GM12891 (cell line): ENCODE data around the gene CEBPG.

Experiments
- DNase-seq: peaks from one replicate; pipeline ENCODE4 v3.0.0; 2011; ENCODE audit warnings: low spot score; ENCODE audit not compliant: insufficient read length
- FAIRE-seq: peaks from 2 replicates; lab custom pipeline; 2011; peaks lifted over from hg19 to GRCh38; lab: Jason Lieb, UNC
- PAX5 ChIP-seq: IDR thresholded peaks from 2 replicates; pipeline ENCODE4 v1.6.1; 2011; ENCODE audit warnings: low read length, moderate library complexity, mild to moderate bottlenecking; ENCODE audit not compliant: insufficient read depth, severe bottlenecking
- POLR2A ChIP-seq: IDR thresholded peaks from 2 replicates; pipeline ENCODE4 v1.6.1; 2011; ENCODE audit warnings: low read depth, low read length, control low read depth
- POLR2AphosphoS5 ChIP-seq: IDR thresholded peaks from 2 replicates; pipeline ENCODE4 v1.6.1; 2011; ENCODE audit warnings: low read depth, low read length, control low read depth
- POU2F2 ChIP-seq: IDR thresholded peaks from 2 replicates; pipeline ENCODE4 v1.6.1; 2011; ENCODE audit warnings: low read depth, mild to moderate bottlenecking, control low read depth, low read length, moderate library complexity
- SPI1 ChIP-seq: IDR thresholded peaks from 2 replicates; pipeline ENCODE4 v1.6.1; 2011; ENCODE audit warnings: low read depth, low read length, control low read depth
- TAF1 ChIP-seq: IDR thresholded peaks from 2 replicates; pipeline ENCODE4 v1.6.1; 2011; ENCODE audit warnings: low read depth, low read length, control low read depth

The CEBPG gene

GRCh38 chr19:33366127-33366526 is 7.4 kb upstream of the CEBPG start:
- DNase-seq (no peak), FAIRE-seq (no peak)
- TF ChIP-seq POU2F2 (no peak), POLR2AphosphoS5 (no peak), POLR2A (no peak), TAF1 (no peak), PAX5 (no peak), SPI1 (no peak)

GRCh38 chr19:33366897-33367296 is 6.6 kb upstream of the CEBPG start:
- TF ChIP-seq SPI1: no peak
- no peak for TF ChIP-seq POLR2A
- TF ChIP-seq POLR2AphosphoS5: no peak
- TF ChIP-seq TAF1: no peak
- no peak for TF ChIP-seq POU2F2
- no peak for TF ChIP-seq PAX5
- DNase-seq: no peak
- no peak for FAIRE-seq

DNA sequence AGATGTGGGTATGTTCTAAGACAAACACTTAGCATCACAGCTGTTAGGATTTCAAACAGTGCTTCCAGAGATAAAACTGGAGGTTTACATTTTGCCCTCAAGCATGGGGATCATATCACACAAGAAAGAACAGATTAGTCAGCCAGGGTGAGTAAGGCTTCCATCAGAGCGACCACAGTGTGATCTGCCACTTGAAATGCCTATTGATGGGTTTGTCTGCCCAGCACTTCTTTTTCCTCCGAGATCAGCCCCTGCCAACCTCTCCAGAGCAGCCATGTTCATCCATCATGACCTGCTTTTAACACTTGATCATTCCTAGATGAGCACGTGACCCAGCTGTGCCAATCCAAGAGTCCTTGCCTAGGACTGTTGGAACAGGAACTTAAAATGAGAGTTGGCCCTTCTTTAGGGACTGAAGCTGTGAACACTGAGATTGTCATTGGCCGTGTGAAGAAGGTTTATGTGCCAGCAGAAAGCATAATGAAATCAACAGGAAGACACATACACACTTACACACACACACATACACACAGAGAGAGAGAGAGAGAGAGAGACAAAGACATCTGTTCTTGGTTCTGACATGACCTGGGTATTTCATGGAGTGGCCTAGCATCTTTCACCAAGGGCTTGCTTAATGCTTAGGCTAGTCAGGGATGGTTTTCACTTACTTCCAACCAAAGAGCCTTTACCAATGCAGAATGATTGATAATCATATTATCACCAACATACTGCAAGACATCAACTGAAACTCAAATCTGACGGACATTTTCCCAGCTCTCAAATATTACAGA is 5.2 kb upstream of the CEBPG start:
- FAIRE-seq: no peak
- DNase-seq: no peak
- no peak for TF ChIP-seq PAX5
- TF ChIP-seq POLR2AphosphoS5: no peak
- no peak for TF ChIP-seq SPI1
- TF ChIP-seq TAF1: no peak
- TF ChIP-seq POLR2A: no peak
- TF ChIP-seq POU2F2: no peak

DNA sequence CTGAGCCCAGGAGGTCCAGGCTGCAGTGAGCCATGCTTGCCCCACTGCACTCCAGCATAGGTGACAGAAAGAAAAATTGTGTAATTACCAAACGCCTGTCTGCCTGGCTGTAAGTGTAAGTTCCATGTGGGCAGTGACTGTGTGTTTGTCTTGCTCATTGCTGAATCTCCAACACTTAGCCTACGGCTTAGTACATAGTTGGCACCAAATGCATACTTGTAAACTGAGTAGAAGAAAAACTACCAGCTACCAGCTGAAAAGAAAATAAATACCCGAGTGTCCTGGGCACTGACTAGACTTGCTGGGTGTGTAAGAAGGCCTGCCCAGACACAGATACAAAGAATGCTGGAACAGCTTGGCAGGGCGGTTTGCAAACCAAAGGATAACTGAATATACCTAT is 2.7 kb upstream of the CEBPG start:
- TF ChIP-seq SPI1: no peak
- no peak for TF ChIP-seq TAF1
- TF ChIP-seq POLR2AphosphoS5: no peak
- TF ChIP-seq POLR2A: no peak
- TF ChIP-seq PAX5: no peak
- no peak for TF ChIP-seq POU2F2
- DNase-seq: no peak
- FAIRE-seq: no peak

DNA sequence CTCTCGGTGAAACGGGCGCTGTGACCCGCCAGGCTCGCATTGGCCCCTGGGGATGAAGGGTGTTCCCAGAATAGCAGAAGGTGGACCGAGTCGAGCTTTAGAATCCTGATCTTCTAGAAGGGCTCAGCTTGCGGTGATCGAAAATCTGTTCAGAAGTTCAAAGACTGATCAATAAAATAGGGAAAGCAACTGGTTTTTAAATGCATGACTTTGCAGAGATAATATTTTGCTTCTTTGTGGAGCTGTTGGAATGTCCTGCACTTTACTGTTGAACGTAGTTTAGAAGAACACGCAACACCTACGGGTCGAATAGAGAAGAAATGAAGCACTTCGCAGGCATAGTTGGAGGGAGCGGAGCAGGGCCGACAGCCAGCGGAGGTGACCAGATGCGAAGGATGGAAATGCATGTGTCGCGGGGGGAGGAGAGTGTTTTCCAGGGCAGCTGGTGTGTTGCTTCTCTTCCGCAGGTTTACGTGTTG is 766 bp downstream of the CEBPG start:
- no peak for DNase-seq
- no peak for FAIRE-seq
- TF ChIP-seq POLR2A (no peak), SPI1 (no peak), TAF1 (no peak), PAX5 (no peak), POU2F2 (no peak), POLR2AphosphoS5 (no peak)

- FAIRE-seq (no peak), DNase-seq (no peak)
- TF ChIP-seq SPI1 (no peak), POU2F2 (no peak), PAX5 (no peak), TAF1 (no peak), POLR2A (no peak), POLR2AphosphoS5 (no peak)
Measured at GRCh38 chr19:33375156-33375836, 1.8 kb downstream of the CEBPG start.

DNA sequence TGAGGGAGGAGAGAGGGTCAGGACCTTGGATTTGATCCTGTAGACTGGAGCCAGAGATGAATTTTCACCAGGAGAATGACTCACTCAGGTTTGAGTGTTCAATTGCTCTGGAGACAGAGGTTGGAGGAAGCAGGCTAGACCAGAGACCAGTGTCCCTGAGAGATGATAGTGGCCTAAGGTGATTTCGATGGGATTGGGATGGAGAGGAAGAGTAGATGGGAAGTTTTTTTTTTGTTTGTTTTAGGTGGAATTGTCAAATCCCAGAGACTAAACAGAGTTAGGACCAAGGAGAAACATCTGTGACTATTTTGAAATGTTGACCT is 2.3 kb downstream of the CEBPG start:
- TF ChIP-seq POLR2AphosphoS5 (no peak), TAF1 (no peak), POLR2A (no peak), SPI1 (no peak), POU2F2 (no peak), PAX5 (no peak)
- no peak for DNase-seq
- no peak for FAIRE-seq

- FAIRE-seq (no peak), DNase-seq (no peak)
- TF ChIP-seq POLR2A (no peak), SPI1 (no peak), POLR2AphosphoS5 (no peak), PAX5 (no peak), POU2F2 (no peak), TAF1 (no peak)
Measured at GRCh38 chr19:33376423-33376822, 2.9 kb downstream of the CEBPG start.

DNA sequence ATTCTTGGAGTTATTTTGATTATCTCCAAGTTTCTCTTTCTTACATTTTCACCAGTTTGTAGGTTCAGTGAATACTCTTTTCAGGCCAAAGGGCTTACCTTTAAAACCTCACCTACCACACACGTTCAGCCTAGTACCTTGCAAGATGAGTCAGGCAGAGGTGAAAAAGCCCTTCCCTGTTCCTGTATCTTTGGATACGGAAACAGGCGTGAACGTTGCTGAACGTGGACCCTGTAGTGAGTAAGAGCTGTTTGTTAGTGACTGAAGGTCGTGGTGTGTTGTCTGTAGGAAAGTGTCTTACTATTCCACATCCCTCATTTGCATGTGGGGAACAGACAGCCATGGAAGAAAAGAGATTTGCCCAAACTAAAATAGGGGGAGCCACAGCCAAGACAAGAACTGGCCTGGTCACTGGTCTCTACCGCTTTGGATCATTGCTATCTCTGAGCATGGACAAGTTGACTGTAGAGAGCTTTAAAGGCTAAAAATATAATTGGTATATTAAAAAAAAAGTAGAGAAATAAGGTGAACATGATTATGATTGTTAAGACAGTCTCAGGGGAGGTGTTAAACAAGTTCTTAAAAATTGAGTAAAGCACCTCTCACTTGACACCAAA is 3.5 kb downstream of the CEBPG start:
- TF ChIP-seq SPI1 (no peak), POLR2A (no peak), POU2F2 (no peak), PAX5 (no peak), TAF1 (no peak), POLR2AphosphoS5 (no peak)
- FAIRE-seq (no peak), DNase-seq (no peak)
